Measurements from ENCODE around the gene RGS2.

RGS2 gene

GRCh38 chr1:192797143-192797542 lies 11.7 kb upstream of the RGS2 start:
- DNase-seq, result no peak

GRCh38 chr1:192797891-192798290 lies 10.9 kb upstream of the RGS2 start:
- no peak for DNase-seq

- no peak for DNase-seq
Measured at GRCh38 chr1:192801451-192801850, 7.4 kb upstream of the RGS2 start.

- DNase-seq, result no peak
Measured at GRCh38 chr1:192802406-192802805, 6.4 kb upstream of the RGS2 start.

GRCh38 chr1:192803501-192803900 lies 5.3 kb upstream of the RGS2 start:
- DNase-seq, result no peak

- DNase-seq, result no peak
Measured at GRCh38 chr1:192805832-192806323, 3.0 kb upstream of the RGS2 start.

GRCh38 chr1:192807211-192808162 lies 1.4 kb upstream of the RGS2 start:
- DNase-seq, result no peak

GRCh38 chr1:192808163-192808517 lies 699 bp upstream of the RGS2 start:
- no peak for DNase-seq

GRCh38 chr1:192809307-192810252 lies 741 bp downstream of the RGS2 start:
- peak; percentile 14 to 26 for DNase-seq

- no peak for DNase-seq
Measured at GRCh38 chr1:192810253-192810880, 1.5 kb downstream of the RGS2 start.

GRCh38 chr1:192811006-192811405 lies 2.2 kb downstream of the RGS2 start:
- no peak for DNase-seq

- no peak for DNase-seq
Measured at GRCh38 chr1:192811594-192812239, 2.9 kb downstream of the RGS2 start.

GRCh38 chr1:192812420-192813209 lies 3.8 kb downstream of the RGS2 start:
- DNase-seq, result no peak

GRCh38 chr1:192814805-192815204 lies 6.0 kb downstream of the RGS2 start:
- no peak for DNase-seq

GRCh38 chr1:192817246-192817645 lies 8.4 kb downstream of the RGS2 start:
- DNase-seq, result no peak

GRCh38 chr1:192821296-192821695 lies 12.5 kb downstream of the RGS2 start:
- DNase-seq, result no peak

- DNase-seq, result no peak
Measured at GRCh38 chr1:192824511-192824910, 15.7 kb downstream of the RGS2 start.

- DNase-seq, result no peak
Measured at GRCh38 chr1:192826791-192827546, 18.1 kb downstream of the RGS2 start.

GRCh38 chr1:192830595-192831246 lies 21.9 kb downstream of the RGS2 start:
- DNase-seq, result no peak

- no peak for DNase-seq
Measured at GRCh38 chr1:192831706-192832355, 23.0 kb downstream of the RGS2 start.
